Suprapubic skin (tissue), 4 donors: ENCODE data around the gene GALM.

Source experiments
- CTCF ChIP-seq, 2 donors: fragments of 200-600 bp in 1 of 2; fragments of 450-650 bp in 1 of 2; sonication (generic) in 1 of 2; IDR thresholded peaks; one replicate each; pipeline ENCODE4 v1.5.1; 2016 to 2019; ENCODE audit warnings: antibody characterized with exemption in 2 of 2, mild to moderate bottlenecking in 1 of 2, moderate library complexity in 1 of 2
- EP300 ChIP-seq: sonication (generic); formaldehyde crosslinking; IDR thresholded peaks from one replicate; pipeline ENCODE4 v1.6.1; 2017; ENCODE audit warnings: antibody characterized with exemption
- POLR2A ChIP-seq, 2 donors: fragments of 450-650 bp; IDR thresholded peaks; one replicate each; pipeline ENCODE4 v1.6.1; 2017; ENCODE audit warnings: antibody characterized with exemption in 2 of 2, mild to moderate bottlenecking in 2 of 2, moderate library complexity in 2 of 2
- POLR2AphosphoS5 ChIP-seq, 3 donors: sonication (generic); formaldehyde crosslinking; IDR thresholded peaks; one replicate each; pipeline ENCODE4 v1.6.1; 2017; ENCODE audit warnings: antibody characterized with exemption in 3 of 3

- TF ChIP-seq EP300 (no peak), CTCF (IDR thresholded peaks at IDR 0.05) (no peak), POLR2A (IDR thresholded peaks at IDR 0.05) (no peak), POLR2AphosphoS5 (IDR thresholded peaks at IDR 0.05) (no peak)
Observed at GRCh38 chr2:38648107-38648761, 17.7 kb upstream of the GALM start.
